SIG-M5 (cell line): ENCODE data around the gene UBE2D4.
"Not testable (repeated sequence)": the region's sequence is repeated elsewhere in the genome, so short reads cannot be mapped to it uniquely, and the experiment has no call there.

Experiments used
- DNase-seq: peaks from one replicate; lab custom pipeline; 2025; lab: John Stamatoyannopoulos, UW

Gene UBE2D4

GRCh38 chr7:43914795-43915194, 11.4 kb upstream of the UBE2D4 start:
- no peak for DNase-seq

- no peak for DNase-seq
Measured at GRCh38 chr7:43915907-43916306, 10.3 kb upstream of the UBE2D4 start.

GRCh38 chr7:43921423-43921822, 4.8 kb upstream of the UBE2D4 start:
- DNase-seq, result no peak

GRCh38 chr7:43922726-43923125, 3.5 kb upstream of the UBE2D4 start:
- no peak for DNase-seq

- DNase-seq, result no peak
Measured at GRCh38 chr7:43926798-43927123, 525 bp downstream of the UBE2D4 start.

- DNase-seq, result no peak
Measured at GRCh38 chr7:43927810-43928209, 1.6 kb downstream of the UBE2D4 start.

- DNase-seq, result no peak
Measured at GRCh38 chr7:43929529-43930457, 3.6 kb downstream of the UBE2D4 start.

- no peak for DNase-seq
Measured at GRCh38 chr7:43931346-43931745, 5.1 kb downstream of the UBE2D4 start.

GRCh38 chr7:43933902-43934560, 7.8 kb downstream of the UBE2D4 start:
- no peak for DNase-seq

- DNase-seq, result no peak
Measured at GRCh38 chr7:43937444-43937843, 11.2 kb downstream of the UBE2D4 start.

- DNase-seq, result no peak
Measured at GRCh38 chr7:43938892-43939482, 12.8 kb downstream of the UBE2D4 start.

GRCh38 chr7:43942250-43942649, 16.0 kb downstream of the UBE2D4 start:
- no peak for DNase-seq

- no peak for DNase-seq
Measured at GRCh38 chr7:43942997-43943396, 16.8 kb downstream of the UBE2D4 start.

GRCh38 chr7:43943417-43944187, 17.4 kb downstream of the UBE2D4 start:
- no peak for DNase-seq

- DNase-seq, result no peak
Measured at GRCh38 chr7:43944286-43944685, 18.1 kb downstream of the UBE2D4 start.

GRCh38 chr7:43952028-43952427, 25.8 kb downstream of the UBE2D4 start:
- no peak for DNase-seq

GRCh38 chr7:43953071-43953470, 26.8 kb downstream of the UBE2D4 start:
- no peak for DNase-seq

GRCh38 chr7:43954524-43955228, 28.4 kb downstream of the UBE2D4 start:
- no peak for DNase-seq

GRCh38 chr7:43956027-43956426, 29.8 kb downstream of the UBE2D4 start:
- DNase-seq, result no peak

GRCh38 chr7:43960933-43961332, 34.7 kb downstream of the UBE2D4 start:
- no peak for DNase-seq

- DNase-seq, result not testable (repeated sequence)
Measured at GRCh38 chr7:43966392-43966791, 40.2 kb downstream of the UBE2D4 start.
